C1 segment of cervical spinal cord (tissue), 14 donors: ENCODE results near the gene FBXO22.
"Not testable (repeated sequence)": the region's sequence is repeated elsewhere in the genome, so short reads cannot be mapped to it uniquely, and the experiment has no call there.

Experiments
- DNase-seq, 14 donors: peaks; one replicate each; lab custom pipeline; 2025; lab: John Stamatoyannopoulos, UW

FBXO22 gene

GRCh38 chr15:75976766-75977165 lies 73.1 kb downstream of the FBXO22 start:
- not testable (repeated sequence) for DNase-seq

GRCh38 chr15:75981149-75981815 lies 77.6 kb downstream of the FBXO22 start:
- DNase-seq: no peak

- no peak for DNase-seq
These were observed 78.8 kb downstream of the FBXO22 start for GRCh38 chr15:75982468-75982867.

DNA sequence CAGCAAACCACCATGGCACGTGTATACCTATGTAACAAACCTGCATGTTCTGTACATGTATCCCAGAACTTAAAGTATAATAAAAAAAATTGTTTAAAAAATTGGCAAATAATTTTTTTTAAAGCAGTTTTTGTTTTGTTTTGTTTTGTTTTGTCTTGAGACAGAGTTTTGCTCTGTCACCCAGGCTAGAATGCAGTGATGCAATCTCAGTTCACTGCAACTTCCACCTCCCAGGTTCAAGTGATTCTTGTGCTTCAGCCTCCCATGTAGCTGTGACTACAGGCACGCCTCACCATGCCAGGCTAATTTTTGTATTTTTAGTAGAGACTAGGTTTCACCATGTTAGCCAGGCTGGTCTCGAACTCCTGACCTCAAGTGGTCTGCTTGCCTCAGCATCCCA lies 81.0 kb downstream of the FBXO22 start:
- not testable (repeated sequence) for DNase-seq

DNA sequence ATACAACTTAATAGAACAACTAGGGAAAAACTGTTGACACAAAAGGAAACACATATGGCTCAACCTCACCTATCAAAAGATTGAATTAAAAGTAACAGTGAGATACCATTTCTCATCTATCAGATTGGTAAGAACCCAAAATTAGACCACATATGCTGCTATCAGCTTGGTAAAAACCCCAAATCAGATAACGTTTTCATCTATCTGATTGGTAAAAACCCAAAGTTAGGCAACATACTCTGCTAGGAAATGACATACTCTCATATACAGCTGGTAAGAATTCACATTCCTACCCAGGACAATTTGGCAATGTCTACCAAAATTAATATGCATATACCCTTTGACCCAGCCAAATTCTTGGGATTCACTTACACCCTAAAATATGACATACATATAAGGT lies 82.3 kb downstream of the FBXO22 start:
- no peak for DNase-seq

- DNase-seq: no peak
These were observed 85.4 kb downstream of the FBXO22 start for GRCh38 chr15:75989045-75989444.

GRCh38 chr15:75989875-75990274 lies 86.2 kb downstream of the FBXO22 start:
- no peak for DNase-seq
